Activated CD8-positive, alpha-beta T cell treated with anti-CD3 and anti-CD28 coated beads for 36 hours (primary cell): ENCODE data around the gene DCN. TPM values are rescaled to one million over a fixed set of nuclear protein-coding genes. Genes with fewer than 3 reads are reported as not detected.
A peak's percentile ranks its signal among the peaks of the same experiment; 100 is the strongest.

ENCODE experiments used
- ATAC-seq: fragments of 200-7000 bp; cut with Tn5 transposase; one replicate; pipeline ENCODE4 v1.10.0; 2021; ENCODE audit warnings: mild to moderate bottlenecking, moderate library complexity
- CTCF ChIA-PET: fragments of 350-600 bp; sonication (Branson Sonifier 250); formaldehyde crosslinking; loops from one replicate; lab custom pipeline; 2021; ENCODE audit warnings: antibody characterized with exemption; lab: Charles Lee
- POLR2A ChIA-PET: fragments of 350-600 bp; sonication (Branson Sonifier 250); formaldehyde crosslinking; loops from one replicate; lab custom pipeline; 2021; ENCODE audit warnings: antibody characterized with exemption; lab: Charles Lee
- DNase-seq: peaks from one replicate; pipeline ENCODE4 v3.0.0-alpha.2; 2020
- H3K27ac Mint-ChIP-seq: one replicate; pipeline ENCODE4 v1.8.0; 2021; ENCODE audit warnings: mild to moderate bottlenecking, mixed read lengths
- H3K27me3 Mint-ChIP-seq: one replicate; pipeline ENCODE4 v1.8.0; 2021; ENCODE audit warnings: mixed read lengths
- H3K36me3 Mint-ChIP-seq: one replicate; pipeline ENCODE4 v1.8.0; 2021; ENCODE audit warnings: low read depth, mixed read lengths
- H3K4me1 Mint-ChIP-seq: one replicate; pipeline ENCODE4 v1.8.0; 2021; ENCODE audit warnings: low read depth, mixed read lengths
- H3K4me3 Mint-ChIP-seq: one replicate; pipeline ENCODE4 v1.8.0; 2021; ENCODE audit warnings: mild to moderate bottlenecking, moderate library complexity, mixed read lengths
- H3K9me3 Mint-ChIP-seq: one replicate; pipeline ENCODE4 v1.8.0; 2021; ENCODE audit warnings: mixed read lengths
- CTCF ChIP-seq: fragments of 200-600 bp; IDR thresholded peaks from one replicate; pipeline ENCODE4 v1.8.0; 2022; ENCODE audit warnings: antibody characterized with exemption, mild to moderate bottlenecking
- intact Hi-C: fragments of 100-400 bp; cut with micrococcal nuclease; formaldehyde crosslinking; loops from one replicate; pipeline ENCODE4 v1.10.0; 2022
- total RNA-seq, 2 experiments: library from RNA; stranded (reverse); gene quantifications; one replicate each; pipeline ENCODE4 v1.2.3, GENCODE V29; 2021

DCN gene
- total RNA-seq, 2 experiments from 2014 or later, result not detected

- TF ChIP-seq CTCF, result no peak
- H3K9me3 Mint-ChIP-seq, result no peaks in the 10 kb centered on the region
- peaks cover 3% of the 10 kb centered on the region for H3K27me3 Mint-ChIP-seq
- ChIA-PET CTCF (interaction anchor here (1.1 kb wide), 2 partner anchors 66 to 215 kb away, joined by 3 read pairs; no protein-coding TSS in a partner anchor), POLR2A (no interaction called here)
- H3K4me1 Mint-ChIP-seq, result no peaks in the 10 kb centered on the region
- H3K27ac Mint-ChIP-seq, result no peak within 1 kb of the TSS
- DNase-seq, result no peak
- H3K36me3 Mint-ChIP-seq, result no peaks in the 10 kb centered on the region
- no peak within 1 kb of the TSS for H3K4me3 Mint-ChIP-seq
- no peak for ATAC-seq
- intact Hi-C loops, result no loop called here
Measured at GRCh38 chr12:91111366-91112325, 71.0 kb downstream of the DCN start, which contains the start of gene LUM. LUM (minus strand) TSS chr12:91111494; CDS start chr12:91108979, 2,515 bp downstream.

- Mint-ChIP-seq H3K27me3 (peaks cover 3% of the 10 kb centered on the region), H3K4me3 (no peak overlapping the region), H3K9me3 (no peaks in the 10 kb centered on the region), H3K4me1 (no peaks in the 10 kb centered on the region), H3K36me3 (no peaks in the 10 kb centered on the region), H3K27ac (no peak overlapping the region)
- ChIA-PET POLR2A (no interaction called here), CTCF (interaction anchor here (1.1 kb wide), 1 partner anchor 216 kb away, joined by 3 read pairs; no protein-coding TSS in a partner anchor)
- no peak for TF ChIP-seq CTCF
- intact Hi-C loops, result no loop called here
- DNase-seq, result no peak
- no peak for ATAC-seq
Measured at GRCh38 chr12:91110311-91110924, 72.2 kb downstream of the DCN start.

GRCh38 chr12:91109581-91110310 is 72.9 kb downstream of the DCN start:
- DNase-seq (no peak), ATAC-seq (no peak)
- no peak for TF ChIP-seq CTCF
- POLR2A ChIA-PET, result no interaction called here
- CTCF ChIA-PET, result interaction anchor here (1.6 to 1.9 kb wide), 2 partner anchors 73 to 129 kb away, joined by 3 to 7 read pairs; no protein-coding TSS in a partner anchor
- Mint-ChIP-seq H3K4me3 (no peak overlapping the region), H3K4me1 (no peaks in the 10 kb centered on the region), H3K27ac (no peak overlapping the region), H3K36me3 (no peaks in the 10 kb centered on the region), H3K27me3 (peaks cover 3% of the 10 kb centered on the region), H3K9me3 (no peaks in the 10 kb centered on the region)
- intact Hi-C loops, result loop anchor here (5.0 kb wide), 1 partner anchor 127 kb away; no protein-coding TSS in a partner anchor

- intact Hi-C loops, result loop anchor here (5.0 kb wide), 1 partner anchor 127 kb away; no protein-coding TSS in a partner anchor
- no peaks in the 10 kb centered on the region for H3K36me3 Mint-ChIP-seq
- ChIA-PET POLR2A (no interaction called here), CTCF (interaction anchor here (0.6 to 2.4 kb wide), 16 partner anchors 10 to 221 kb away, joined by 3 to 9 read pairs (median 5); no protein-coding TSS in a partner anchor)
- no peaks in the 10 kb centered on the region for H3K9me3 Mint-ChIP-seq
- no peak overlapping the region for H3K27ac Mint-ChIP-seq
- no peak overlapping the region for H3K4me3 Mint-ChIP-seq
- peak; percentile 59 for TF ChIP-seq CTCF
- peaks cover 3% of the 10 kb centered on the region for H3K27me3 Mint-ChIP-seq
- peak; percentile 76 for DNase-seq
- peak; percentile 49 for ATAC-seq
- H3K4me1 Mint-ChIP-seq, result no peaks in the 10 kb centered on the region
Measured at GRCh38 chr12:91109148-91109564, 73.5 kb downstream of the DCN start.
